ENCODE measurements around the gene NRL. TPM values are rescaled to one million over a fixed set of nuclear protein-coding genes. Genes with fewer than 3 reads are reported as not detected.

Gene NRL
- total and polyA plus RNA-seq, 9 of the 15 experiments (the other 6 are each of a cell fraction or from before 2014, with no cell fraction given): 0.07 to 2.7 (median 1.4) TPM; not detected in 1

DNA sequence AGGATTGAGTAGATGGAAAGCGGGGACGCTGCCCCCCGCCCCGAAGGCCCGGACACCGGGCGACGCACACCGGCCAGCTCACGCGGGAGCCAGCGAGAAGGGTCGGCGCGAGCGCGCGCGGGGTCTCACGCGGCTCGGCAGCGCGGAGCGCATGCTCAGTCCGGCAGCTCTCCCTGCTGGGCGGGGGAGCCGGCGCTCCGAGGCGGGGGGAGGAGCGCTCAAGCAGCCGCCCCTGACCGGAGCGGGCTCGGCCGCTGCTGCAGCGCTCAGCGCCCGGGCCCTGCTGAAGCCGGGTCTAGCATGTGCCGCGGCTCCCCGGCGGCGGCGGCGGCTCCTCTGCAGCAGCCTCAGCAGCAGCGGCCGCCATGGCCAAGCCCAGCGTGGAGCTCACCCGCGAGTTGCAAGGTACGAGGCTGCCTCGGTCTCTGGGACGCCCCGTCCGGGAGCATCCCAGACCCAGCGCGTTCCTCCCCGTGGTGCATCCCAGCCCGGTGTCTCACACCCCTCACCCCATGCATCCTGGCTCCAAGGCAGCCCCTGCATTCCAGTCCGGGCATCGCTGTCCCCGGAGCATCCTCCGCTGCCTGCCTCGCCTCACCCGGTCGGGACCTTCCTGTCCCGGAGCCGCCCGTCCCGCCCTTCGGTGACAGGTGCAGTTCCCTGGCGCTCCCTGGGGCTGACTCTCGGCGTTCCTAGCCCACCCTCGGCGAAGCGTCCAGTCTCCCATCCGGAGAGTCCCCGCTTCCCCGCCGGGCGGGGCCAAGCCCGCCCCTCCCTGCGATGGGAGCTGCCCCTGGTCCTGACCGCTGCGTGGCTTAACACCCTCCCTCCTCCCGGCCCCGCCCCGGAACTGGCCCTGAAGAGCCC lies 62.7 kb downstream of the NRL start, which contains the start of gene CARMIL3 (continued):
- TF ChIP-seq TEAD1 (CRISPR knock-in tag; IDR thresholded peaks at IDR 0.05) (0 out of 4 replicates have a peak, but pooled peaks of 1 of the 2 experiments have one; percentile 13), E2F6 (IDR thresholded peaks at IDR 0.05; ENCODE audit: borderline replicate concordance in 1 of 2, extremely low read depth in 1 of 2, insufficient read depth in 1 of 2, insufficient read length in 1 of 2, low read depth in 1 of 2, low read length in 1 of 2, poor library complexity in 1 of 2, severe bottlenecking in 1 of 2) (peak in 1 of 2 experiments; percentile 70), PCBP1 (IDR thresholded peaks at IDR 0.05; ENCODE audit: low read depth, low read length, poor library complexity, severe bottlenecking) (peak; percentile 47), L3MBTL2 (IDR thresholded peaks at IDR 0.05) (peak; percentile 61), EHMT2 (IDR thresholded peaks at IDR 0.05) (peak; percentile 89)

- intact Hi-C loops (cut with micrococcal nuclease) (no loop called here), in situ Hi-C loops (cut with MboI) (loop anchor here (10.0 kb wide), 1 partner anchor 384 kb away; no protein-coding TSS in a partner anchor)
- DNase-seq (ENCODE audit: extremely low read depth in 1 of 4, low spot score in 3 of 4): peak in 1 of 4 experiments; percentile 3
- Histone ChIP-seq H3K36me3 (ENCODE audit: control insufficient read depth, insufficient read depth, low read length) (no peaks in the 10 kb centered on the region), H3K4me3 (peak overlapping the region; percentile 43), H3K27ac (ENCODE audit: extremely low read depth, low read depth, low read length) (no peak overlapping the region), H3K9me3 (replicated peaks; ENCODE audit: control insufficient read depth, insufficient read depth, low read depth, low read length) (no peaks in the 10 kb centered on the region), H4K20me1 (replicated peaks; ENCODE audit: control insufficient read depth, insufficient read depth, low read length) (peaks cover 4% of the 10 kb centered on the region), H3K79me2 (ENCODE audit: control insufficient read depth, insufficient read depth, low read length) (no peaks in the 10 kb centered on the region), H3K27me3 (ENCODE audit: control insufficient read depth in 2 of 2, insufficient read depth in 2 of 2, low read length in 2 of 2) (peaks cover 0 to 25% of the 10 kb centered on the region in 2 experiments; a peak in 2 of 5 replicates), H3K9ac (ENCODE audit: insufficient read depth in 1 of 2, low read depth in 2 of 2, low read length in 2 of 2) (peak overlapping the region; percentile 56 to 88; a peak in 3 of 4 replicates), H3K4me1 (replicated peaks in 1 of 2; ENCODE audit: control insufficient read depth in 2 of 2, insufficient read depth in 2 of 2, low read length in 2 of 2) (peaks cover 9 to 20% of the 10 kb centered on the region in 2 experiments; a peak in 3 of 5 replicates), H2AFZ (ENCODE audit: low read depth, low read length) (peak overlapping the region; percentile 85), H3K4me2 (ENCODE audit: insufficient read depth, low read length) (peak overlapping the region; percentile 73), H3K9me1 (ENCODE audit: control insufficient read depth, insufficient read depth, low read length) (no peaks in the 10 kb centered on the region)
- ATAC-seq: peak; percentile 4; the same call in 1 of the 3 replicates
- TF ChIP-seq HINFP (tag; conservative IDR thresholded peaks at IDR 0.05; ENCODE audit: low read depth) (no peak), RBM25 (IDR thresholded peaks at IDR 0.05; ENCODE audit: low read depth, low read length, severe bottlenecking) (no peak), NRF1 (conservative IDR thresholded peaks at IDR 0.05 in 1 of 2, IDR thresholded peaks at IDR 0.05 in 1 of 2) (no peak), PHF8 (IDR thresholded peaks at IDR 0.05; ENCODE audit: borderline replicate concordance, low read length) (peak; percentile 37; the same call in 1 of the 2 replicates), DIDO1 (tag; IDR thresholded peaks at IDR 0.05; ENCODE audit: low read depth) (no peak)
- WGBS (ENCODE audit: insufficient coverage, low coverage, missing lambda C conversion rate): 57% methylated on average over 14 of the region's 20 CpGs
- ChIA-PET CTCF (ENCODE audit: low intra/inter-chr PET ratio) (no interaction called here), POLR2A (interaction anchor here (0.8 to 1.1 kb wide), 2 partner anchors 110 to 237 kb away, joined by 3 read pairs; partner anchors contain the start of gene IRF9)
- no TSS peak for BruUV-seq (replicated peaks)
- no peak for FAIRE-seq
These were observed 63.5 kb downstream of the NRL start for GRCh38 chr14:24051176-24051788.
